Stimulated activated CD8-positive, alpha-beta memory T cell treated with anti-CD3 and anti-CD28 coated beads, Interleukin-7, amount 100 ng/mL, for 1 hour (primary cell): ENCODE results near the gene SLC5A10.
"Not testable (repeated sequence)": the region's sequence is repeated elsewhere in the genome, so short reads cannot be mapped to it uniquely, and the experiment has no call there.

Source experiments
- DNase-seq, 2 donors: peaks; one replicate each; pipeline ENCODE4 v3.0.0-alpha.2; 2020; ENCODE audit warnings: low read depth in 2 of 2

Gene SLC5A10

GRCh38 chr17:19019041-19019941, 67.3 kb downstream of the SLC5A10 start:
- DNase-seq = no peak

- no peak for DNase-seq
Observed at GRCh38 chr17:19020016-19020415, 68.1 kb downstream of the SLC5A10 start.

- DNase-seq = not testable (repeated sequence)
Observed at GRCh38 chr17:19021011-19021621, 69.2 kb downstream of the SLC5A10 start.

- no peak for DNase-seq
Observed at GRCh38 chr17:19021622-19022083, 69.7 kb downstream of the SLC5A10 start.

- DNase-seq = no peak
Observed at GRCh38 chr17:19022128-19022527, 70.2 kb downstream of the SLC5A10 start.

- DNase-seq = no peak
Observed at GRCh38 chr17:19022747-19023146, 70.8 kb downstream of the SLC5A10 start.

- no peak for DNase-seq
Observed at GRCh38 chr17:19023209-19023999, 71.4 kb downstream of the SLC5A10 start.

- DNase-seq = no peak
Observed at GRCh38 chr17:19024101-19025078, 72.4 kb downstream of the SLC5A10 start.

- DNase-seq = not testable (repeated sequence)
Observed at GRCh38 chr17:19028671-19029070, 76.7 kb downstream of the SLC5A10 start.

- DNase-seq = not testable (repeated sequence)
Observed at GRCh38 chr17:19029740-19030139, 77.8 kb downstream of the SLC5A10 start.

GRCh38 chr17:19030771-19031449, 78.9 kb downstream of the SLC5A10 start:
- not testable (repeated sequence) for DNase-seq

GRCh38 chr17:19031729-19032128, 79.8 kb downstream of the SLC5A10 start:
- not testable (repeated sequence) for DNase-seq

GRCh38 chr17:19032377-19032988, 80.5 kb downstream of the SLC5A10 start:
- DNase-seq = not testable (repeated sequence)

- not testable (repeated sequence) for DNase-seq
Observed at GRCh38 chr17:19036186-19036585, 84.2 kb downstream of the SLC5A10 start.

- not testable (repeated sequence) for DNase-seq
Observed at GRCh38 chr17:19037547-19037946, 85.6 kb downstream of the SLC5A10 start.

- DNase-seq = not testable (repeated sequence)
Observed at GRCh38 chr17:19038007-19038406, 86.0 kb downstream of the SLC5A10 start.

- DNase-seq = not testable (repeated sequence)
Observed at GRCh38 chr17:19038730-19039129, 86.8 kb downstream of the SLC5A10 start.

- not testable (repeated sequence) for DNase-seq
Observed at GRCh38 chr17:19040350-19040749, 88.4 kb downstream of the SLC5A10 start.

- DNase-seq = not testable (repeated sequence)
Observed at GRCh38 chr17:19041871-19042270, 89.9 kb downstream of the SLC5A10 start.

- DNase-seq = not testable (repeated sequence)
Observed at GRCh38 chr17:19042369-19042768, 90.4 kb downstream of the SLC5A10 start.
